ENCODE data around the gene ZNF777. TPM values are rescaled to one million over a fixed set of nuclear protein-coding genes. Genes with fewer than 3 reads are reported as not detected.

ZNF777 gene
- total RNA-seq, 1 donor from 2014 or later: 7.2 TPM

GRCh38 chr7:149479568-149479967, 18.7 kb upstream of the ZNF777 start:
- intact Hi-C loops (cut with DNase I): no loop called here
- no peak for ATAC-seq
- DNase-seq (ENCODE audit: missing footprints): no peak

GRCh38 chr7:149478754-149479153, 17.9 kb upstream of the ZNF777 start:
- intact Hi-C loops (cut with DNase I): no loop called here
- DNase-seq (ENCODE audit: missing footprints) (no peak), ATAC-seq (no peak)

GRCh38 chr7:149477494-149478443, 16.9 kb upstream of the ZNF777 start:
- DNase-seq (ENCODE audit: missing footprints) (no peak), ATAC-seq (no peak)
- intact Hi-C loops (cut with DNase I): no loop called here

- ATAC-seq (no peak), DNase-seq (ENCODE audit: missing footprints) (no peak)
- intact Hi-C loops (cut with DNase I): no loop called here
These were observed 15.9 kb upstream of the ZNF777 start for GRCh38 chr7:149476791-149477190.

GRCh38 chr7:149475121-149476045, 14.5 kb upstream of the ZNF777 start:
- ATAC-seq (no peak), DNase-seq (ENCODE audit: missing footprints) (no peak)
- intact Hi-C loops (cut with DNase I): no loop called here

GRCh38 chr7:149474309-149475120, 13.7 kb upstream of the ZNF777 start:
- ATAC-seq (no peak), DNase-seq (ENCODE audit: missing footprints) (no peak)
- intact Hi-C loops (cut with DNase I): no loop called here

- intact Hi-C loops (cut with DNase I): no loop called here
- DNase-seq (ENCODE audit: missing footprints): no peak
- no peak for ATAC-seq
These were observed 12.4 kb upstream of the ZNF777 start for GRCh38 chr7:149473251-149473650.

- intact Hi-C loops (cut with DNase I): no loop called here
- DNase-seq (ENCODE audit: missing footprints) (no peak), ATAC-seq (no peak)
These were observed 10.6 kb upstream of the ZNF777 start for GRCh38 chr7:149471289-149471953.

- no peak for ATAC-seq
- no peak for DNase-seq (ENCODE audit: missing footprints)
- intact Hi-C loops (cut with DNase I): no loop called here
These were observed 8.9 kb upstream of the ZNF777 start for GRCh38 chr7:149469806-149470205.

GRCh38 chr7:149468208-149468607, 7.3 kb upstream of the ZNF777 start:
- ATAC-seq (no peak), DNase-seq (ENCODE audit: missing footprints) (no peak)
- intact Hi-C loops (cut with DNase I): no loop called here

- intact Hi-C loops (cut with DNase I): no loop called here
- no peak for DNase-seq (ENCODE audit: missing footprints)
These were observed 6.5 kb upstream of the ZNF777 start for GRCh38 chr7:149467321-149467859.

GRCh38 chr7:149466364-149466763, 5.5 kb upstream of the ZNF777 start:
- intact Hi-C loops (cut with DNase I): no loop called here
- DNase-seq (ENCODE audit: missing footprints) (no peak), ATAC-seq (no peak)

More at GRCh38 chr7:149467321-149467859, 6.5 kb upstream of the ZNF777 start:
- no peak for ATAC-seq

- ATAC-seq (no peak), DNase-seq (ENCODE audit: missing footprints) (no peak)
- intact Hi-C loops (cut with DNase I): no loop called here
These were observed 2.8 kb upstream of the ZNF777 start for GRCh38 chr7:149463500-149464161.

- DNase-seq (ENCODE audit: missing footprints) (no peak), ATAC-seq (no peak)
- intact Hi-C loops (cut with DNase I): no loop called here
These were observed 1.2 kb upstream of the ZNF777 start for GRCh38 chr7:149462101-149462520.

GRCh38 chr7:149459540-149460452, 1.1 kb downstream of the ZNF777 start:
- ATAC-seq (no peak), DNase-seq (ENCODE audit: missing footprints) (peak; percentile 43)
- intact Hi-C loops (cut with DNase I): no loop called here

- intact Hi-C loops (cut with DNase I): no loop called here
- ATAC-seq (no peak), DNase-seq (ENCODE audit: missing footprints) (no peak)
These were observed 1.7 kb downstream of the ZNF777 start for GRCh38 chr7:149459201-149459539.

- intact Hi-C loops (cut with DNase I): no loop called here
- DNase-seq (ENCODE audit: missing footprints): no peak
- no peak for ATAC-seq
These were observed 2.6 kb downstream of the ZNF777 start for GRCh38 chr7:149458235-149458634.
